A204.1 (cell line): Measurements from ENCODE around the gene OR9I1.

Source experiments
- FAIRE-seq: peaks from 2 replicates; lab custom pipeline; 2012; peaks lifted over from hg19 to GRCh38; lab: Jason Lieb, UNC

The OR9I1 gene, protein sequence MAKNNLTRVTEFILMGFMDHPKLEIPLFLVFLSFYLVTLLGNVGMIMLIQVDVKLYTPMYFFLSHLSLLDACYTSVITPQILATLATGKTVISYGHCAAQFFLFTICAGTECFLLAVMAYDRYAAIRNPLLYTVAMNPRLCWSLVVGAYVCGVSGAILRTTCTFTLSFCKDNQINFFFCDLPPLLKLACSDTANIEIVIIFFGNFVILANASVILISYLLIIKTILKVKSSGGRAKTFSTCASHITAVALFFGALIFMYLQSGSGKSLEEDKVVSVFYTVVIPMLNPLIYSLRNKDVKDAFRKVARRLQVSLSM

GRCh38 chr11:58125469-58125868 is at the start of gene OR9I1:
Gene OR9I1, minus strand, starts transcription at chr11:58125530. Its CDS starts 6,086 bp downstream, at chr11:58119444.
- FAIRE-seq: no peak

DNA sequence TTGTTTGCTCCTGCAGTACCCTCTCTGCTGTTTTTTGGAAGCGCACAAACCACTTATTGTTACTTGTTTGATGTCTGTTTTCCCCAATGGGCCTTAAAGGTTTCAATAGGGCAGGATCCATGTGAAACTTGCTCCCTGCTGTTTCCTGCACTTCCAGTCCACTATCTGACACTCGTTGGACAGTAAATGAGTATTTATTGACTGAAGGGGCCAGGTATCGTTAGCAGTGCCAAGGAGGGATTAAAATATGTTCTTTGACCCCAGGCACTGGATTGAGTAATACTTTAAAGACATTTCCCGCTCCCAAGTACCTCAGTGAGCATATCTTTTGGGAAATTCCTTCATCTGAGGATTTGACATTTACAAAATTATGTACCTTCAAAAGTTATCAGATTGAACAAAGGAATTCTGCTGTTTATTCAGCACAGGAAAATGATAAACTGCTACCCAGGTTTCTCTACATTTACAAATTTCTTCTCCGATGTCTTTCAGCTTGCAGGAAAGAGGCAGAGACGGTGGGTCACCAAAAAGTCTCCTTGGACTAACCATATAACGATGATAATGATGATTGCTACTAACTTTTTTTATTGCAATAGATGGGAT is 40.3 kb upstream of the OR9I1 start:
- no peak for FAIRE-seq

- no peak for FAIRE-seq
These were observed 39.7 kb upstream of the OR9I1 start for GRCh38 chr11:58164990-58165389.

DNA sequence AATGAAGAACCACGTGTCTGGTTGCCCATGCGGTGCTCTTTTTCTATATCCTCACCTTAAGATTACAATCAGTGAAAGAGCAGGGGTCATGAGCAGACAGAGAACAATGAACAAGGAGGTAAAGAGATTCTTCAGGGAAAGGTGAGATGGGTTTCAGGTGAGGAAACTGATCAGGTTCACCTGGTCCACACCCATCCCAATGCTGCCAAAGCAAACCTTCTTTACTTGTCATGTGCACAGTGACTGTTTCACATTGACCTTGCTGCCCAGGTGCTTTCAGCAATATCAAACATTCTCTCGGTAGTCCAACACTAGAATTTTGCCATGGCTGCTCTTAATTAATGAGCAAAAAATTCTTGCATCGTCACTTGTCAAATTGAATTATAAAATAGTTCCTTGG is 39.1 kb upstream of the OR9I1 start:
- no peak for FAIRE-seq

- no peak for FAIRE-seq
These were observed 27.5 kb upstream of the OR9I1 start for GRCh38 chr11:58152781-58153180.

- FAIRE-seq: no peak
These were observed 17.4 kb upstream of the OR9I1 start for GRCh38 chr11:58142761-58143160.

DNA sequence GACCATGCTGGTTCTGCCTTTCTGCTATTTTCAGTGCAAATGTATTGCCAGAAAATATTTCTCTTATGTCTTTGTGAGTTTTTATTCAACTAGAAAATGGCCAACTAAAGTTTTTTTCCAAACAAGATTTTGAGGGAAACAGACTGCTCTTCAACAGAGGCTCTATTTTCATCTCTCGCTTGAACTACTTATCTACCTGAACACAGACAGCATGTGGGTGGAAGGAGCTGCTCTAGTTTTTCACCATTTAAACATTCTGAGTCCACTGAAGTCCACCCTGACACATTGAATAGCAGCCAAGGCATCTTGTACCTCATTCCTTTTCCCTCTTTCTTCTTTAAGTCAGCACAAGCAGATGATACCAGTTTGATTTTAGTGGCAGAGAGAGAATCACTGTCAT is 9.8 kb upstream of the OR9I1 start:
- no peak for FAIRE-seq

GRCh38 chr11:58134151-58134550 is 8.8 kb upstream of the OR9I1 start:
- no peak for FAIRE-seq

GRCh38 chr11:58133309-58134076 is 8.2 kb upstream of the OR9I1 start:
- no peak for FAIRE-seq

DNA sequence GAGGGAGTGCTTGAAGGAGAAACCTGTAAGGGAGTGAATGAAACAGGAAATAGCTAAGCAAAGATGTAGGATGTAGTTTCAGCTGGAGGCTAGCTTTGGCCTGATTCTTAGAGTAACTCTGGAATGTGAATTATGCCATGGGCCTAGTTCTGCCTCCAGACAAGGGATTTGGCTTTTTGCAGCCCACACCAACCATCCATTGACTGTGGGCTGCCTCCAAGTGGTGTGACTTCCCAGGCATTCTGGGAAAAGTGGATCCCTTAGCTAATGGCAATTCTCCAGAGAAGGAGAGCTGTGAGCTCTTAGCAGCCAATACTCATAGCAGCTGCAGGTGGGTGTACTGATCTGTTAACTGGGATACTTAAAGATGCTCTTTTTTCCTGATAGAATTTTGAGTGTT is 2.0 kb upstream of the OR9I1 start:
- no peak for FAIRE-seq

DNA sequence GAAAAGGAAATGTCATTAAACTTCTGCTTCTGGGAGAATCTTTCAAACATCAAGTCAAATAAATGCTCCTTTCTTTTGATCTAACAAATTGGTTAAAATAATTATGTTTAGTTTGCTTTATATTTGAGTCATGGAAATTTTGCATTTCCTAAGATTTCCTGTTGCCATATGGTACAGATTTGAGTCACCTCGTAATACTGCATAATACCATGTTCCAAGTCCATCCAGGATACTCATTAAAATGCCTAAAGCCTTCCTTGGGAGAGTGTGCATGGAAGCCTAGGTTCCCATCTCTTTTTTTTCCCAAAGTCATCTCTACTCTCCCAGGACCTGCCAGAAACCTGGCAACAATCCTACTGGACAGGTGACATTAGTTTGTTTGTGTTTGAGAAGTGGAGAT is 4.2 kb downstream of the OR9I1 start:
- FAIRE-seq: no peak

GRCh38 chr11:58097437-58097836 is 27.9 kb downstream of the OR9I1 start:
- FAIRE-seq: no peak

GRCh38 chr11:58086528-58086927 is 38.8 kb downstream of the OR9I1 start:
- no peak for FAIRE-seq

DNA sequence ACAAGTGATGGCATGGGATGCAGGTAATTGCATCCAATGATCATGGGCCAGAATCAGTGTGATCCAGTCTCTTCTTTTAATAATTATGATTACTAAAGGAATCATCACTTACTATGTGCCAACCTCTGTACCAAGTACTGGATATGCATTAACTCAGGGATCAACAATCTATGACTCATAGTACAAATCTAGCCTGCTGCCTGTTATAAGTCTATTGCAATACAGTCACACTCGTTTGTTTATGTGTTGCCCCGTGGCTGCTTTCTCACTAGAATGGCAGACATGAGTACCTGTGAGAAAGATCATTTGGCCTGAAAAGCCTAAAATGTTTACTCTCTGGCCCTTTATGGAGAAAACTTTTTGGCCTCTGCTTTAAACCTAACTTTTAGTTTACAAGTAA is 49.5 kb downstream of the OR9I1 start:
- no peak for FAIRE-seq

- no peak for FAIRE-seq
These were observed 54.7 kb downstream of the OR9I1 start for GRCh38 chr11:58070585-58070984.

- no peak for FAIRE-seq
These were observed 56.7 kb downstream of the OR9I1 start for GRCh38 chr11:58068655-58069054.

GRCh38 chr11:58067685-58068084 is 57.6 kb downstream of the OR9I1 start:
- FAIRE-seq: no peak
